K562 (cell line): ENCODE measurements around the gene SLC38A2. TPM values are rescaled to one million over a fixed set of nuclear protein-coding genes. Genes with fewer than 3 reads are reported as not detected.

Source experiments
- CHD1 ChIP-seq: fragments of 200-600 bp; sonication (generic); IDR thresholded peaks from one replicate; pipeline ENCODE4 v1.6.1; 2012; ENCODE audit warnings: mild to moderate bottlenecking, moderate library complexity, low read length, inconsistent platforms
- COPS2 ChIP-seq: fragments of 450-650 bp; conservative IDR thresholded peaks from 2 replicates; pipeline ENCODE4 v1.6.1; 2016; ENCODE audit warnings: mild to moderate bottlenecking, moderate library complexity
- HDAC8 ChIP-seq: fragments of 450-650 bp; IDR thresholded peaks from 2 replicates; pipeline ENCODE4 v1.6.1; 2016; ENCODE audit warnings: mild to moderate bottlenecking, missing genetic modification characterization, moderate library complexity, missing compliant biosample characterization
- HLTF ChIP-seq: fragments of 450-650 bp; IDR thresholded peaks from 2 replicates; pipeline ENCODE4 v1.6.1; 2016
- NBN ChIP-seq: fragments of 450-650 bp; IDR thresholded peaks from 2 replicates; pipeline ENCODE4 v1.6.1; 2016; ENCODE audit warnings: low read depth, mild to moderate bottlenecking
- NFATC3 ChIP-seq: fragments of 450-650 bp; IDR thresholded peaks from 2 replicates; pipeline ENCODE4 v1.6.1; 2017; ENCODE audit warnings: mild to moderate bottlenecking
- NR1H2 ChIP-seq: sonication (generic); formaldehyde crosslinking; IDR thresholded peaks from 2 replicates; pipeline ENCODE4 v1.4.0; 2020; ENCODE audit warnings: mild to moderate bottlenecking, missing genetic modification reagents
- RBBP5 ChIP-seq: fragments of 200-600 bp; sonication (generic); IDR thresholded peaks from 2 replicates; pipeline ENCODE4 v1.6.1; 2012; ENCODE audit warnings: borderline replicate concordance, mild to moderate bottlenecking, low read length, control low read depth, inconsistent platforms; ENCODE audit not compliant: insufficient read depth, poor library complexity, severe bottlenecking
- SMARCA5 ChIP-seq: fragments of 450-650 bp; IDR thresholded peaks from 2 replicates; pipeline ENCODE4 v1.6.1; 2016
- TAF9B ChIP-seq: fragments of 450-650 bp; IDR thresholded peaks from 2 replicates; pipeline ENCODE4 v1.6.1; 2018; ENCODE audit warnings: mild to moderate bottlenecking; ENCODE audit not compliant: partially characterized antibody
- TBP ChIP-seq: optimal IDR thresholded peaks from 2 replicates; pipeline ENCODE3; 2011; ENCODE audit warnings: low read depth, low read length, improper control_type of control experiment
- TCF7 ChIP-seq: sonication (generic); IDR thresholded peaks from 2 replicates; pipeline ENCODE4 v1.6.1; 2016; ENCODE audit warnings: antibody characterized with exemption, borderline replicate concordance
- ZNF146 ChIP-seq: IDR thresholded peaks from one replicate; pipeline ENCODE4 v1.6.1; 2018; ENCODE audit warnings: missing compliant biosample characterization; ENCODE audit not compliant: unreplicated experiment
- ZNF197 ChIP-seq: fragments of 200-800 bp; sonication (Bioruptor generic); IDR thresholded peaks from 2 replicates; pipeline ENCODE4 v1.6.1; 2016; ENCODE audit warnings: low read depth, missing genetic modification characterization, missing compliant biosample characterization
- ZNF444 ChIP-seq: fragments of 250-450 bp; sonication (Bioruptor Pico); IDR thresholded peaks from 2 replicates; pipeline ENCODE4 v1.4.0; 2020; ENCODE audit warnings: mild to moderate bottlenecking, moderate library complexity
- ZNF830 ChIP-seq: fragments of 250-450 bp; sonication (Bioruptor Pico); IDR thresholded peaks from 2 replicates; pipeline ENCODE4 v1.5.0; 2021; ENCODE audit warnings: mild to moderate bottlenecking
- polyA plus RNA-seq, 8 experiments: library from polyadenylated mRNA; depleted of rRNA in 4 of 8; stranded (reverse) in 5 of 8; unstranded in 3 of 8; fragments of >200 nt; fragmentation: Nextera tagmentation in 2 of 8; fragmentation: Illumina TruSeq in 1 of 8; extraction: Ambion mirVana in 2 of 8; extraction: Trizol in 1 of 8; gene quantifications; 2 replicates each; pipeline versions ENCODE4 v1.2.1 to v1.2.3, GENCODE V29; 2011 to 2014; ENCODE audit warnings: inconsistent platforms in 1 of 8, missing spikeins in 1 of 8
- total RNA-seq, 7 experiments: library from RNA; depleted of rRNA in 6 of 7; stranded (reverse); fragments of >200 nt in 6 of 7; fragmentation: Illumina TruSeq in 2 of 7; extraction: Trizol in 2 of 7; gene quantifications; 2 replicates each; pipeline versions ENCODE4 v1.2.1 to v1.2.3, GENCODE V29; 2011 to 2021; ENCODE audit warnings: low replicate concordance in 1 of 7
- TF ChIP-seq, protein P1 (sequence below): fragments of 250-450 bp; sonication (Bioruptor Pico); IDR thresholded peaks from 2 replicates; pipeline ENCODE4 v1.9.0; 2021; ENCODE audit warnings: mild to moderate bottlenecking
- TF ChIP-seq, protein P2 (sequence below): fragments of 450-650 bp; formaldehyde crosslinking; IDR thresholded peaks from 2 replicates; pipeline ENCODE4 v1.4.0; 2020; ENCODE audit warnings: mild to moderate bottlenecking
- TF ChIP-seq, protein P3 (sequence below): sonication (generic); formaldehyde crosslinking; IDR thresholded peaks from 2 replicates; pipeline ENCODE4 v1.8.0; 2022; ENCODE audit warnings: mild to moderate bottlenecking, low read depth, missing genetic modification reagents
- TF ChIP-seq, protein P4 (sequence below), 3 experiments: IDR thresholded peaks in 2 of 3; conservative IDR thresholded peaks in 1 of 3; 2 replicates each; pipeline ENCODE4 v1.5.1; 2011 to 2012; ENCODE audit warnings: low read length in 3 of 3, mild to moderate bottlenecking in 3 of 3, control low read depth in 2 of 3, improper control_type of control experiment in 1 of 3, inconsistent platforms in 1 of 3, low read depth in 1 of 3, mixed read lengths in 1 of 3, moderate library complexity in 1 of 3; ENCODE audit not compliant: insufficient read depth in 2 of 3
- TF ChIP-seq, protein P5 (sequence below), 2 experiments: fragments of 450-650 bp in 1 of 2; IDR thresholded peaks; 2 replicates each; pipeline ENCODE4 v1.6.1; 2011 to 2017; ENCODE audit warnings: low read depth in 2 of 2, antibody characterized with exemption in 1 of 2, borderline replicate concordance in 1 of 2, low read length in 1 of 2, mild to moderate bottlenecking in 1 of 2, mixed read lengths in 1 of 2; ENCODE audit not compliant: control insufficient read depth in 1 of 2

Gene SLC38A2
- total and polyA plus RNA-seq, 9 of the 15 experiments (the other 6 are each of a cell fraction or from before 2014, with no cell fraction given) = 98.7 to 292 (median 143) TPM

DNA sequence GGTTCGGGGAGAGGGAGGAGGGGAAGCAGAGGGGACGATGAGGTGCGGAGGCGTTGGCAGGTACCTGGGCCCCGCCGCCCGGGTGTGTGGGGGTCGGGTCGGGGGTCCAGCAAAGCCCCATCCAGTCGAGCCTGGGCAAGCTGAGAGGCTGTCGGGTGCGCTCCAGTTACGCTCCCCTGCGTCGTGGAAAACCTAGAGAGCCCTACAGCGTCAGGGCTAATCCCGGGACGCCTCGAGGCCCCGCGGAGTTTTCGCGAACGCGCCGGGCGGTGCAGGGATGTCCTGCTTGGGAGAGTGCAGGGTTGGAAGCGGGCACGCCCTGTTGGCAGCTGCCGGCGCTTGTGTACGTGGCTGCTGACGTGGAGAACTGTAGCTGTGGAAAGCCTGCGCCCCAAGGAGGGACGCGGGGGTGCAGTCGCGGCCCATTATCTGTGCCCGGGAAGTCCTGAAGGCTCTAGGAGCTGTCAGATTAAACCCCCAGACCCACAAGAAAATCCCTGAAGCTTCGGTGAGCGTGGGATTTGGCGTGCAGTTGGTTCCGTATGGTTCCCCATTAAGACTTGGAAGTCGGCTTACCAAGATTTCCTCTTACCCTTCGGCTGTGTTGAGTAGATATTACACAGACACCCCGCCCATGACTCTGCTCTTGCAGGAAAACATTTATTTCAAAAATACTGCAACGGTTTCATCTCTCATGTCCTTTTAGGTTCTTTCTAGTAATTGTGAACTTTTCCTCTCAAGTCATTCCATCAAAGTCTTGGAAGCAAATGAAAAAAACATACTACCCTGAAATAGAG is 11.3 kb upstream of the SLC38A2 start (continued):
- TF ChIP-seq, protein P1, sequence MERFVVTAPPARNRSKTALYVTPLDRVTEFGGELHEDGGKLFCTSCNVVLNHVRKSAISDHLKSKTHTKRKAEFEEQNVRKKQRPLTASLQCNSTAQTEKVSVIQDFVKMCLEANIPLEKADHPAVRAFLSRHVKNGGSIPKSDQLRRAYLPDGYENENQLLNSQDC (CRISPR knock-in tag) = no peak
- TF ChIP-seq HLTF (0 out of 2 replicates have a peak, but pooled peaks have one; percentile 48), SMARCA5 (no peak), ZNF197 (no peak), RBBP5 (peak; percentile 51), NFATC3 (no peak), NR1H2 (CRISPR knock-in tag) (no peak; the same call in 1 of the 2 replicates), TBP (peak; percentile 11), ZNF146 (CRISPR knock-in tag) (no peak), TAF9B (peak; percentile 60), ZNF830 (CRISPR knock-in tag) (no peak), COPS2 (no peak), NBN (0 out of 2 replicates have a peak, but pooled peaks have one; percentile 9), CHD1 (peak; percentile 84), HDAC8 (tag) (no peak), ZNF444 (CRISPR knock-in tag) (no peak), TCF7 (no peak)
- TF ChIP-seq, protein P2, sequence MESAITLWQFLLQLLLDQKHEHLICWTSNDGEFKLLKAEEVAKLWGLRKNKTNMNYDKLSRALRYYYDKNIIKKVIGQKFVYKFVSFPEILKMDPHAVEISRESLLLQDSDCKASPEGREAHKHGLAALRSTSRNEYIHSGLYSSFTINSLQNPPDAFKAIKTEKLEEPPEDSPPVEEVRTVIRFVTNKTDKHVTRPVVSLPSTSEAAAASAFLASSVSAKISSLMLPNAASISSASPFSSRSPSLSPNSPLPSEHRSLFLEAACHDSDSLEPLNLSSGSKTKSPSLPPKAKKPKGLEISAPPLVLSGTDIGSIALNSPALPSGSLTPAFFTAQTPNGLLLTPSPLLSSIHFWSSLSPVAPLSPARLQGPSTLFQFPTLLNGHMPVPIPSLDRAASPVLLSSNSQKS = no peak
- TF ChIP-seq, protein P3, sequence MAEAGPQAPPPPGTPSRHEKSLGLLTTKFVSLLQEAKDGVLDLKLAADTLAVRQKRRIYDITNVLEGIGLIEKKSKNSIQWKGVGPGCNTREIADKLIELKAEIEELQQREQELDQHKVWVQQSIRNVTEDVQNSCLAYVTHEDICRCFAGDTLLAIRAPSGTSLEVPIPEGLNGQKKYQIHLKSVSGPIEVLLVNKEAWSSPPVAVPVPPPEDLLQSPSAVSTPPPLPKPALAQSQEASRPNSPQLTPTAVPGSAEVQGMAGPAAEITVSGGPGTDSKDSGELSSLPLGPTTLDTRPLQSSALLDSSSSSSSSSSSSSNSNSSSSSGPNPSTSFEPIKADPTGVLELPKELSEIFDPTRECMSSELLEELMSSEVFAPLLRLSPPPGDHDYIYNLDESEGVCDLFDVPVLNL (CRISPR knock-in tag) = no peak
- TF ChIP-seq, protein P4, sequence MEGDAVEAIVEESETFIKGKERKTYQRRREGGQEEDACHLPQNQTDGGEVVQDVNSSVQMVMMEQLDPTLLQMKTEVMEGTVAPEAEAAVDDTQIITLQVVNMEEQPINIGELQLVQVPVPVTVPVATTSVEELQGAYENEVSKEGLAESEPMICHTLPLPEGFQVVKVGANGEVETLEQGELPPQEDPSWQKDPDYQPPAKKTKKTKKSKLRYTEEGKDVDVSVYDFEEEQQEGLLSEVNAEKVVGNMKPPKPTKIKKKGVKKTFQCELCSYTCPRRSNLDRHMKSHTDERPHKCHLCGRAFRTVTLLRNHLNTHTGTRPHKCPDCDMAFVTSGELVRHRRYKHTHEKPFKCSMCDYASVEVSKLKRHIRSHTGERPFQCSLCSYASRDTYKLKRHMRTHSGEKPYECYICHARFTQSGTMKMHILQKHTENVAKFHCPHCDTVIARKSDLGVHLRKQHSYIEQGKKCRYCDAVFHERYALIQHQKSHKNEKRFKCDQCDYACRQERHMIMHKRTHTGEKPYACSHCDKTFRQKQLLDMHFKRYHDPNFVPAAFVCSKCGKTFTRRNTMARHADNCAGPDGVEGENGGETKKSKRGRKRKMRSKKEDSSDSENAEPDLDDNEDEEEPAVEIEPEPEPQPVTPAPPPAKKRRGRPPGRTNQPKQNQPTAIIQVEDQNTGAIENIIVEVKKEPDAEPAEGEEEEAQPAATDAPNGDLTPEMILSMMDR (IDR thresholded peaks at IDR 0.05 in 2 of 3, conservative IDR thresholded peaks at IDR 0.05 in 1 of 3; ENCODE audit: insufficient read depth in 2 of 3, low read depth in 1 of 3, low read length in 3 of 3) = 0 out of 6 replicates have a peak, but pooled peaks of 1 of the 3 experiments have one; percentile 21
- TF ChIP-seq, protein P5, sequence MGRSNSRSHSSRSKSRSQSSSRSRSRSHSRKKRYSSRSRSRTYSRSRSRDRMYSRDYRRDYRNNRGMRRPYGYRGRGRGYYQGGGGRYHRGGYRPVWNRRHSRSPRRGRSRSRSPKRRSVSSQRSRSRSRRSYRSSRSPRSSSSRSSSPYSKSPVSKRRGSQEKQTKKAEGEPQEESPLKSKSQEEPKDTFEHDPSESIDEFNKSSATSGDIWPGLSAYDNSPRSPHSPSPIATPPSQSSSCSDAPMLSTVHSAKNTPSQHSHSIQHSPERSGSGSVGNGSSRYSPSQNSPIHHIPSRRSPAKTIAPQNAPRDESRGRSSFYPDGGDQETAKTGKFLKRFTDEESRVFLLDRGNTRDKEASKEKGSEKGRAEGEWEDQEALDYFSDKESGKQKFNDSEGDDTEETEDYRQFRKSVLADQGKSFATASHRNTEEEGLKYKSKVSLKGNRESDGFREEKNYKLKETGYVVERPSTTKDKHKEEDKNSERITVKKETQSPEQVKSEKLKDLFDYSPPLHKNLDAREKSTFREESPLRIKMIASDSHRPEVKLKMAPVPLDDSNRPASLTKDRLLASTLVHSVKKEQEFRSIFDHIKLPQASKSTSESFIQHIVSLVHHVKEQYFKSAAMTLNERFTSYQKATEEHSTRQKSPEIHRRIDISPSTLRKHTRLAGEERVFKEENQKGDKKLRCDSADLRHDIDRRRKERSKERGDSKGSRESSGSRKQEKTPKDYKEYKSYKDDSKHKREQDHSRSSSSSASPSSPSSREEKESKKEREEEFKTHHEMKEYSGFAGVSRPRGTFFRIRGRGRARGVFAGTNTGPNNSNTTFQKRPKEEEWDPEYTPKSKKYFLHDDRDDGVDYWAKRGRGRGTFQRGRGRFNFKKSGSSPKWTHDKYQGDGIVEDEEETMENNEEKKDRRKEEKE (IDR thresholded peaks at IDR 0.05; ENCODE audit: borderline replicate concordance in 1 of 2, control insufficient read depth in 1 of 2, low read depth in 2 of 2, low read length in 1 of 2) = no peak
